Right hindlimb (tissue), 1 donor: ENCODE results near the gene PLK1.
"Not testable (repeated sequence)": the region's sequence is repeated elsewhere in the genome, so short reads cannot be mapped to it uniquely, and the experiment has no call there.

Source experiments
- DNase-seq: peaks from one replicate; pipeline ENCODE4 v3.0.0-alpha.2; 2018

Gene PLK1

GRCh38 chr16:23678430-23679273 is at the start of gene PLK1:
Gene PLK1, plus strand, starts transcription at chr16:23678889. Its CDS starts 44 bp downstream, at chr16:23678933.
- peak; percentile 89 for DNase-seq

GRCh38 chr16:23629516-23629915 is 49.2 kb upstream of the PLK1 start:
- no peak for DNase-seq

DNA sequence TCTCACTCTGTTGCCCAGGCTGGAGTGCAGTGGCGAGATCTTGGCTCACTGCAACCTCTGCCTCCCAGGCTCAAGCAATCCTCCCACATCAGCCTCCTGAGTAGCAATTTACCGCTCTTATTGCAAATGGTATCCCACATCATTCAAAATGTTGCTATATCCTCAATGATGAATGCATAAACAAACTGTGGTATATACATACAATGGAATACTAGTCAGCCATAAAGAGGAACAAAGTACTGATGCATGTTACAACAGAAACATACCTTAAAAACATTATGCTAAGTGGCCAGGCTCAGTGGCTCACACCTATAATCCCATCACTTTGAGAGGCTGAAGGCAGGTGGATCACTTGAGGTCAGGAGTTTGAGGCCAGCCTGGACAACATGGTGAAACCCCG is 46.8 kb upstream of the PLK1 start:
- DNase-seq, result not testable (repeated sequence)

DNA sequence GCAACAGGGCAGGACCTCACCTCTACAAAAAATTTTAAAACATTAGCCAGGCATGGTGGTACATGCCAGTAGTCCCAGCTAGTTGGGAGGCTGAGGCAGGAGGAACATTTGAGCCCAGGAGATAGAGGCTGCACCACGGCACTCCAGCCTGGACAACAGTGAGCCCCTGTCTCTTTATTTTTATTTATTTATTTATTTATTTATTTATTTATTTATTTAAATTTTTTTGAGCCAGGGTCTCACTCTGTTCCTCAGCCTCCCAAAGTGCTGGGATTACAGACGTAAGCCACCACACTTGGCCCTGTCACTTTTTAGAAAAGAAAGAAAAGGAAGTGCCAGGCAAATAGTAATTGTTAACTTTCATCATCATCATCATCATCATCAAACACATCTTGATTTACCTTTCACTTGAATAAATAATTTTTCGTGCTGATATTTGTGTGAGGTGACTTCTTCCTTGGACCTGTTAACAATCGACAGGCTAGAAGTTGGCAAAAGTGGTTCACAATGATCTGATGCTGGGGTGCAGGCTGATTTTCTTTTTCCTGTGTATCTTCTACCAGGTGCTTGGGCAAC is 44.1 kb upstream of the PLK1 start:
- no peak for DNase-seq

- DNase-seq, result no peak
Measured at GRCh38 chr16:23635958-23636357, 42.7 kb upstream of the PLK1 start.

GRCh38 chr16:23640615-23640930 is 38.1 kb upstream of the PLK1 start:
- DNase-seq, result no peak

DNA sequence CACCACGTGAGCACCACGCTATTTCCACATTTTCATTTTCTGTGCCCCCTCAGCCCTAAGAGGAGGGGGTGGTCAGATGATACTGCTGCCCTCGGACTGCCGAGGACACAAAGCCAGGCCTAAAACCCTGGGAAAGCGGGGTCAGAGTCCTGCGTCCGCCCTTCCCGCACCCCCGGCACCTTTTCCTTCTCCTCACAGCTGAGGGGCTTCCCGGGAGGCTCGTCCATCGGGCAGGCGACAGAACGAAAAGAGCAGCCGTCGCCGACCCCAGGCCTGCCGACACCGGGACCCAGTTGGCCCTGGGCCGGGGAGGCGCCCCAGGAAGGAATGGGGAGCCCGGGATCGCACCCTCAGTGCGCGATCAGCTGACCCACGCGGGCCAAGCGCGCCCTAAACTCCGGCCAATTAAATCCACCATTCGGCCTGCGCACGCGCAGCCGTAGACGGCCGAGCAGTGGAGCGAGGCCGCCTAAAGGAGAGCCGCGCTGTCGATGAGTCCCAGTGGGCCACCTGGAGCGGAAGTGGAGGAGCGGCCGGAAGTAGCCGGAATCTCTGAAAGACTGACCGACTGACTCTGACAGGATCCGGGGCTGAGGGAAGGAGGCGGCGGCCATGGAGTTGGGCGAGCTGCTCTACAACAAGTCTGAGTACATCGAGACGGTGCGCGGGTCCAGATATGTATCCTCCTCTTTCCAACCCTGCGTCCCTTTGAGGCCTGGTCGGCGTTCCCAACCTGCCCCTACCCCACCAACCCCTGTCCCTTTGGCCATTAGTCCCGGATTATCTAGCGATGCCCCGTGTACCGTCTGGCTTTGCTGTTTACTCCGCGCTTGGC is 37.5 kb upstream of the PLK1 start, which contains the start of the genes DCTN5 and PALB2:
DCTN5 (plus strand) TSS at position 536 of the 835 bp plus-strand sequence; CDS start at position 613, 77 bp downstream.
PALB2 (minus strand) TSS at position 380 of the 835 bp plus-strand sequence; CDS start at position 227, 153 bp downstream.
- peak; percentile 96 for DNase-seq

- DNase-seq, result no peak
Measured at GRCh38 chr16:23642246-23642774, 36.4 kb upstream of the PLK1 start.

DNA sequence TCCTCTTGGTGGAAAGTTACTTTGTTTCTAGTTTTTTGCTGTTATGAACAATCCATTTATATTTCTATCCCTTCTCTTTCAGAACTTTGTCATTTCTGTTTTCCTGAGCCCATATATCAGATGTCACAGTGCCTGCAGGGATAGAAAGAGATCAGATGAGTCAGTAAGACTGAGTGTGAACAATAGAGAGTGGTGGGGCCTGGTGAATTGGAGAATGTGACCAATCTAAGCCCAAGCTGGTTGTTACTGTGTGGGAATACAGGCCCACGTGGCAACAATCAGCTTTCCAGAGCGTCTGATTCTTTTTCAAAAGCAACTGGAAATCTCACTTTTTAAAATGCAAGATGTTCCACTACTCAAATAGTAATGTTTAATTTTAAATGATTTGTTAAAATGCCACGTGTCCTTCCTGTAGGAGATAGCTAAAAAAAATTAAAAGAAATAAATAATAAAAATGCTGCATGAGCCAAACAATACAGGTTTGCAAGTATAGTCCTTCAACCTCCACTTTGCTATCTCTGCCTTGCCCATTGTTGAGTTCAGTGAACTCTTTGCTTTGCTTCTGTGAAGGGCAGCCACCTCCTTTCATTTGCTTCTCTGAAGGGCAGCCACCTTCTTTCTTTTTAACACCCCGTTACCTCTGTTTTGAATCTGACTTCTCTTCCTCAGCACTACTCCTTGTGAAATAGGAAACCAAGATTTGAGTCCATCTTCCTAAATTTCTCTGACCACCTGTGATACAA is 27.8 kb upstream of the PLK1 start:
- DNase-seq, result no peak

GRCh38 chr16:23651943-23652468 is 26.7 kb upstream of the PLK1 start:
- DNase-seq, result no peak

DNA sequence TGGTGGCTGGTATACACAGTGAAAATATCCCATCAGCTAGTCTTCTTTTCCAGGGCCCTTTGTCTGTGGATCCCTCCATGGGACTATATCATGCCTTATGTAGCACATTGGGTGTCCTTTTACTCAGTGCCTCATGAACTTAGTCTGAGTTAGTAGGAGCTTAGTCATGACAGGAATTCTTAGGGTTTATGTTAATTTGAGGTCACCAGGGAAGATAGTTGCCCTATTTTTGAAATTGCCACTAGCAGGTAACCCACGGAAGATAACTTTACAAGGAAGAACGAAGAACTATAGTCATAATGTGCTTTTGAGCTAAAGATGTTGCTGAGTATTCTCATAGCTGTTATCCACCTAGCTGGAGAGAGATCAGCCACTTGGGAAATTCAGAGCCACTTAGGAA is 14.8 kb upstream of the PLK1 start:
- no peak for DNase-seq

- DNase-seq, result no peak
Measured at GRCh38 chr16:23666571-23667354, 11.9 kb upstream of the PLK1 start.

GRCh38 chr16:23667355-23667659 is 11.4 kb upstream of the PLK1 start:
- DNase-seq, result no peak

DNA sequence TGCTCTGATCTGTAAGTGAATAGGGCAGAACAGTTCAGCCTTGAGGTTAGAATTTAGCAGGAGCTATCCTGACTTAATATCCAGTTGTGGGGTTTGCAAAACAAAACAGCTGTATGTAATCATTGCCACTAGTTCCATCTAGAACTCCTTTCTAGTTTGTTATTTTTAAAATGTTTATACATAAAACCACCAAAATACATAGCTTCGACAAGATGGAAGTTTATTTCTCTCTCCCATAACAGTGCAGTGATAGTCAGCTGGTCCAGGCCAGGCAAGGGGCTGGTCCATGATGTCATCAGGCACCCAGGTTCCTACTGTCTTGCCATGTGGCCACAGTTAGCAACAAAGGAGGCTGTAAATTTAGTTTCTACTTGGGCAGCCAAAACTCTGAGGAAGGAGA is 10.5 kb upstream of the PLK1 start:
- no peak for DNase-seq

- no peak for DNase-seq
Measured at GRCh38 chr16:23668873-23669272, 9.8 kb upstream of the PLK1 start.

GRCh38 chr16:23670137-23670776 is 8.4 kb upstream of the PLK1 start:
- DNase-seq, result no peak

- DNase-seq, result no peak
Measured at GRCh38 chr16:23673971-23674614, 4.6 kb upstream of the PLK1 start.

DNA sequence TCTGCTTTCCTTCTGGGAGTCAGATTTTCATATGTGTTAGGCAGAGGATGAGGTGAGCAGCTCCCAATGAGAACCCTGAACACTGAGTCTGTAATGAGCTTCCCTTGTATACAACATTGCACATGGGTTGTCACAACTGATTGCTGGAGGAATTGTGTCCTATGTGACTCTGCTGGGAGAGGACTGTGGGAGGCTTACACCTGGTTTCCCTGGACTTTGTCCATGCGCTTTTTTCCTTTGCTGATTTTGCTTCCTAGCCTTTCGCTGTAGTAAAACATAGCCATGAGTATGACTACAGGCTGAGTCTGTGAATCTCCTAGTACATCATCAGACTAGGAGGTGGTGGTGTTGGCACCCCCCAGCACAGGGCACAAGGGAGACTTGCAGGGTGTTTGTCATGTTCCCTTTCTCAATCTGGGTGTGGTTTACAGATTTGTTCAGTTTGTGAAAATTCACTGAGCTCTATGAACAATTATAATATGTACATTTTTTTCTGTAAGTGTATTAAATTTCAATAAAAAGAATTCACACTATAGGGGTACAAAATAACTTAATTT is 1.7 kb upstream of the PLK1 start:
- no peak for DNase-seq

DNA sequence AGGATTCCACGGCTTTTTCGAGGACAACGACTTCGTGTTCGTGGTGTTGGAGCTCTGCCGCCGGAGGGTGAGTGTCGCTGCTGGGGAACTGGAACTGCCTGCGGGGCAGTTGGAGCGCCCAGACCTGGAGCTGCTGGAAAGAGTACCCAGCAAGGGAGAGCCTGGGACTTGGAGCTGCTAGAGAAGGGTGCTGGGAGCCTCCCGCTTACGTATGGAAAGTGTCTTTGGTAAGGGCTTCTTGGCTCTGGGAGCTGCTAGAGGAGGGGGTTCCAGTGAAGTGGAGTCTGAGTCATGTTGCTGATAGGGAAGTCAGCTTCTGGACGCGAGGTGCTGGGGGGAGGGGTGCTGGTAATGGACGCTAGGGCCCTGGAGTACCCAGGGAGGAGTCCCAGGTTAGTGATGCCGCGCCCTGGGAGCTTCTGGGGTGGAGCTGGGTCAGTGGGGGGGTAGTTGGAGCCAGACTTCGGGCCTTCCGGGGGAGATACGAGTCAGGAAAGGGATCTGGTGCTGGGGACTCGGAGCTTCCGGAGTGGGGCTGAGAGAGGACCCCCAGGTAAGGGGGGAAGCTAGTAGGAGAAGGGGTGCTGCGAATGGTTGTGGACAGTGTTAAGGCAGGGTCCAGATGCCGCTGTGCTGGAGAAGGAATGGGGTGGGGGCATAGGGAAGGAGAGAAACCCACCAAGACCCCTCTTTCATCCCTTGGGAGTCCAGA is 741 bp downstream of the PLK1 start:
- peak; percentile 30 for DNase-seq

GRCh38 chr16:23679986-23680336 is 1.3 kb downstream of the PLK1 start:
- no peak for DNase-seq
